ENCODE results near the gene EIF2S2.
"Not testable (repeated sequence)": the region's sequence is repeated elsewhere in the genome, so short reads cannot be mapped to it uniquely, and the experiment has no call there.

EIF2S2 gene

DNA sequence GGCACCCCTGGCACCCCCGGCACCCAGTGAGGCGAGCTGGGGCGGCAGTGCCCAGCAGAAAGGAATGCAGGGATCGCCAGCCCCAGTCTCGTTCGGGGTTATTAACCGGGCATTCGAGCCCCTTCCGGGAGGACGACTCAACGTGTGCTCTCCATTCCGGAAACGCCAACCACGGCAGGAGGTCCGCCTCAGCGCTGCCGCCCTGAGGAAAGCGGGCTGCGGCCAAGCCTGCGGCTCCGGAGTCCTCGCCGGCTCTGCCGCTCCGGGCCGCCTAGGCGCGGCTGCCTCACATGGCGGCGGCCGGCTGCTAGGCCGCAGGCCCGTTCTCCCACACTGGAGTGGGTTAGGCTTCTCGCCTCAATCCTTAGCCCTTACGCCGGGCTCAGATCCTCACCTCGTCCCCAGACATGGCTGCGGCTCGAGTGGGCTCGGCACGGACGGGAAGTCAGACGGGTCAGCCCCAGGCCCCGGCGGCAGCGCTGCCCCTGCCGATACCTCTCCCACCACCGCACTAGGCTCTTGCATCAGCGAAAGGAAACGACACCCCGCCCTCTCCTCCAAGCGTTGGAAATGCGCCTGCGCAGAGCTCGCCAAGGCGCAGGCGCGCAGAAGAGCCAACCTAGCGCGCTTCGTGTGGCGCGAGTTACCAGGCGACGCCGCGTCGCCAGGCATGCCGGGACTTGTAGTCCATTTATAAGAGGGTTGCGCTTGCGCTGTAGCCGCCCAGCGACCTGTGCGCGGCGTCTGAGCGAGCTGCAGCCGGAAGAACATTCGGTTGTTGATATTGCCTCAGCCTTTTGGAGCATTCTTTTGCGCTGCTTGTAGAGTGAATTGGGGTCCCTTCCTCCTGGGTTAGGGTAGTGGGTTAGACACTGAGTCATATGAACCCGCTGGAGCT is at the start of gene EIF2S2:
TSS of gene EIF2S2 (minus strand) at position 542 of the 898 bp plus-strand sequence. CDS start at position 409, 133 bp downstream.
- Mint-ChIP-seq H3K27me3 (no peaks in the 10 kb centered on the region), H3K27ac (peak within 1 kb of the TSS; percentile 95), H3K4me1 (peaks cover 29% of the 10 kb centered on the region), H3K4me3 (peak within 1 kb of the TSS; percentile 96), H3K36me3 (peaks cover 10% of the 10 kb centered on the region), H3K9me3 (no peaks in the 10 kb centered on the region)
- ATAC-seq (ENCODE audit: low read depth) (peak; percentile 88), DNase-seq (ENCODE audit: low spot score in 2 of 2) (peak; percentile 85 to 91)

DNA sequence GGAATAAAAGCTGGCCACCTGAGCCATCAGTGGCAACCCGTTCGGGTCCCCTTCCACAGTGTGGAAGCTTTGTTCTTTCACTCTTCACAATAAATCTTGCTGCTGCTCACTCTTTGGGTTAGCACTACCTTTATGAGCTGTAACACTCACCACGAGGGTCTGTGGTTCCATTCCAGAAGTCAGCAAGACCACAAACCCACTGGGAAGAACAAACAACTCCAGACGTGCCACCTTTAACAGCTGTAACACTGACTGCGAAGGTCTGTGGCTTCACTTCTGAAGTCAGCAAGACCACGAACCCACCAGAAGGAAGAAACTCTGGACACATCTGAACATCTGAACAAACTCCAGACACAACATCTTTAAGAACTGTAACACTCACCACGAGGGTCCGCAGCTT is 45.7 kb upstream of the EIF2S2 start:
- not testable (repeated sequence) for H3K27me3 Mint-ChIP-seq; ATAC-seq (ENCODE audit: low read depth); H3K27ac Mint-ChIP-seq; H3K4me3 Mint-ChIP-seq; H3K4me1 Mint-ChIP-seq; H3K9me3 Mint-ChIP-seq; H3K36me3 Mint-ChIP-seq; DNase-seq (ENCODE audit: low spot score in 2 of 2)

DNA sequence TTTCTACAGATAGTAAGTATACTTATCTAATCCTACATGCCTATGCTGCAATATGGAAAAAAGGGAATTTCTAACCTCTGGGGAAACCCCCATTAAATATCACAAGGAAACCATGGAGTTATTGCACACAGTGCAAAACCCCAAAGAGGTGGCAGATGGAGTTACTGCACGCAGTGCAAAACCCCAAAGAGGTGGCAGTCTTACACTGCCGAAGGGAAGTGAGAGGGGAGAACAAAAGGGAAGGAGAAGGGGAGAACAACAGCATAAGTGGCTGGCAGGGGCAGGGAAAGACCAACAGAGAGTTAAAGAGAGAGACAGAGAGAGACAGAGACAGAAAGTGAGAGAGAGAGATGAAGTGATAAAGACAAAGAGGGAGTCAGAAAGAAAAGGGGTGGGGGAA is 43.8 kb upstream of the EIF2S2 start:
- H3K27ac Mint-ChIP-seq: no peak overlapping the region
- no peaks in the 10 kb centered on the region for H3K36me3 Mint-ChIP-seq
- no peak overlapping the region for H3K4me3 Mint-ChIP-seq
- H3K27me3 Mint-ChIP-seq: peaks cover 7% of the 10 kb centered on the region
- H3K9me3 Mint-ChIP-seq: no peaks in the 10 kb centered on the region
- ATAC-seq (ENCODE audit: low read depth): no peak
- no peaks in the 10 kb centered on the region for H3K4me1 Mint-ChIP-seq
- no peak for DNase-seq (ENCODE audit: low spot score in 2 of 2)

- not testable (repeated sequence) for H3K9me3 Mint-ChIP-seq; H3K27ac Mint-ChIP-seq; H3K36me3 Mint-ChIP-seq; DNase-seq (ENCODE audit: low spot score in 2 of 2); ATAC-seq (ENCODE audit: low read depth); H3K4me3 Mint-ChIP-seq; H3K27me3 Mint-ChIP-seq; H3K4me1 Mint-ChIP-seq
Observed at GRCh38 chr20:34153169-34153568, 41.1 kb upstream of the EIF2S2 start.

DNA sequence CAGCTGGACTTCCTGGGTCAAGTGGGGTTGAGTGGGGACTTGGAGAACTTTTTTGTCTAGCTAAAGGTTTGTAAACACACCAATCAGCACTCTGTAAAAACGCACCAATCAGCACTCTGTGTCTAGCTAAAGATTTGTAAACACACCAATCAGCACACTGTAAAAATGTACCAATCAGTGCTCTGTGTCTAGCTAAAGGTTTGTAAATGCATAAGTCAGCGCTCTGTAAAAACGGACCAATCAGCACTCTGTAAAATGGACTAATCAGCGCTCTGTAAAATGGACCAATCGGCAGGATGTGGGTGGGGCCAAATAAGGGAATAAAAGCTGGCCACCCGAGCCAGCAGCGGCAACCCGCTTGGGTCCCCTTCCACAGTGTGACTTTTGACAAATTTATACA is 40.0 kb upstream of the EIF2S2 start:
- H3K27ac Mint-ChIP-seq; ATAC-seq (ENCODE audit: low read depth); H3K4me1 Mint-ChIP-seq; DNase-seq (ENCODE audit: low spot score in 2 of 2); H3K4me3 Mint-ChIP-seq; H3K9me3 Mint-ChIP-seq; H3K27me3 Mint-ChIP-seq; H3K36me3 Mint-ChIP-seq: not testable (repeated sequence)

GRCh38 chr20:34150306-34151000 is 38.4 kb upstream of the EIF2S2 start:
- ATAC-seq (ENCODE audit: low read depth) (no peak), DNase-seq (ENCODE audit: low spot score in 2 of 2) (no peak)
- Mint-ChIP-seq H3K27me3 (peaks cover 7% of the 10 kb centered on the region), H3K9me3 (no peaks in the 10 kb centered on the region), H3K27ac (no peak overlapping the region), H3K4me1 (no peaks in the 10 kb centered on the region), H3K4me3 (no peak overlapping the region), H3K36me3 (no peaks in the 10 kb centered on the region)

- Mint-ChIP-seq H3K27me3 (peaks cover 7% of the 10 kb centered on the region), H3K27ac (no peak overlapping the region)
Observed at GRCh38 chr20:34145280-34145819, 33.3 kb upstream of the EIF2S2 start.

DNA sequence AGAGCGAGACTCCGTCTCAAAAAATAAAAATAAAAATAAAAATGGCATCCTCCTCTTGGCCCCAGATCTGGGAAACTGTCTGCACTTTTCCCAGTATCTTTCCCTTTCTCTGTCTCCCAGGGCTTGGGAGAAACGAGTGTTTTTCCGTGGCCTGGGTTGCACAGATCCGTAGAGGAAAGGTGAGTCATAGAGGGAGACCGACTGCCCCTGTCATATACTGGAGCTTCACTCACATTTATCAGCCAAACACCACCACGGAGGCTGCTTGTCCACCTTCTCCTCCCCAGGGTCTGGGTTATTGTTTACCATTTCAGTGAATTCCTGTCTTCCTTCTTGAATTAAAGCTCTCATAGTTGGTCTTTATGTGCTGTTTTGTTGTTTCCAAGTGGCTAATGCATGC is 31.9 kb upstream of the EIF2S2 start:
- no peak for ATAC-seq (ENCODE audit: low read depth)
- no peaks in the 10 kb centered on the region for H3K36me3 Mint-ChIP-seq
- H3K4me1 Mint-ChIP-seq: no peaks in the 10 kb centered on the region
- H3K9me3 Mint-ChIP-seq: no peaks in the 10 kb centered on the region
- H3K27ac Mint-ChIP-seq: no peak overlapping the region
- H3K4me3 Mint-ChIP-seq: no peak overlapping the region
- no peak for DNase-seq (ENCODE audit: low spot score in 2 of 2)
- peaks cover 9% of the 10 kb centered on the region for H3K27me3 Mint-ChIP-seq

More at GRCh38 chr20:34145280-34145819, 33.3 kb upstream of the EIF2S2 start:
- Mint-ChIP-seq H3K4me1 (no peaks in the 10 kb centered on the region), H3K9me3 (no peaks in the 10 kb centered on the region), H3K4me3 (no peak overlapping the region), H3K36me3 (no peaks in the 10 kb centered on the region)
- no peak for DNase-seq (ENCODE audit: low spot score in 2 of 2)
- ATAC-seq (ENCODE audit: low read depth): no peak

- no peak overlapping the region for H3K27ac Mint-ChIP-seq
- no peak overlapping the region for H3K4me3 Mint-ChIP-seq
Observed at GRCh38 chr20:34142121-34142520, 30.1 kb upstream of the EIF2S2 start.

DNA sequence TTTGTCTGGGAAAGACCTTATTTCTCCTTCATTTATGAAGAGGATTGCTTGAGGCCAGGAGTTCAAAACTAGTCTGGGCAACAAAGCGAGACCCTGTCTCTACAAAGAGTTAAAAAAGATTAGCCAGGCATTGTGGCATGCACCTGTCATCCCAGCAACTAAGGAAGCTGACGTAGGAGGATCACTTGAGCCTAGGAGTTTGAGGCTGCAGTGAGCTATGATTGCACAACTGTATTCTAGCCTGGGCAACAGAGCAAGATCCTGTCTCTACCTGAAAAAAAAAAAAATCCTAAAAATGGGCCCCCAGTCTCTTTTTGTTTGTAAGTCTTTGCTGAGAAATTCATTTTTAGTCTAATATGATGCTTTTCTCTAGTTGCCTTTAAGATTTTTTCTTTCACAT is 29.2 kb upstream of the EIF2S2 start:
- H3K27me3 Mint-ChIP-seq: peaks cover 9% of the 10 kb centered on the region

More at GRCh38 chr20:34142121-34142520, 30.1 kb upstream of the EIF2S2 start:
- no peak for DNase-seq (ENCODE audit: low spot score in 2 of 2)
- no peaks in the 10 kb centered on the region for H3K4me1 Mint-ChIP-seq
- no peaks in the 10 kb centered on the region for H3K36me3 Mint-ChIP-seq
- peaks cover 9% of the 10 kb centered on the region for H3K27me3 Mint-ChIP-seq
- H3K9me3 Mint-ChIP-seq: no peaks in the 10 kb centered on the region
- ATAC-seq (ENCODE audit: low read depth): no peak

GRCh38 chr20:34135525-34136275 is 23.7 kb upstream of the EIF2S2 start:
- H3K27ac Mint-ChIP-seq; H3K4me3 Mint-ChIP-seq; DNase-seq (ENCODE audit: low spot score in 2 of 2); H3K36me3 Mint-ChIP-seq; ATAC-seq (ENCODE audit: low read depth); H3K4me1 Mint-ChIP-seq; H3K27me3 Mint-ChIP-seq; H3K9me3 Mint-ChIP-seq: not testable (repeated sequence)

More for the DNA sequence above, 29.2 kb upstream of the EIF2S2 start:
- ATAC-seq (ENCODE audit: low read depth) (no peak), DNase-seq (ENCODE audit: low spot score in 2 of 2) (no peak)
- Mint-ChIP-seq H3K36me3 (no peaks in the 10 kb centered on the region), H3K4me1 (no peaks in the 10 kb centered on the region), H3K4me3 (no peak overlapping the region), H3K9me3 (no peaks in the 10 kb centered on the region), H3K27ac (no peak overlapping the region)

- H3K4me3 Mint-ChIP-seq; ATAC-seq (ENCODE audit: low read depth); H3K27ac Mint-ChIP-seq; H3K9me3 Mint-ChIP-seq; H3K4me1 Mint-ChIP-seq; DNase-seq (ENCODE audit: low spot score in 2 of 2); H3K36me3 Mint-ChIP-seq; H3K27me3 Mint-ChIP-seq: not testable (repeated sequence)
Observed at GRCh38 chr20:34133365-34133860, 21.4 kb upstream of the EIF2S2 start.

DNA sequence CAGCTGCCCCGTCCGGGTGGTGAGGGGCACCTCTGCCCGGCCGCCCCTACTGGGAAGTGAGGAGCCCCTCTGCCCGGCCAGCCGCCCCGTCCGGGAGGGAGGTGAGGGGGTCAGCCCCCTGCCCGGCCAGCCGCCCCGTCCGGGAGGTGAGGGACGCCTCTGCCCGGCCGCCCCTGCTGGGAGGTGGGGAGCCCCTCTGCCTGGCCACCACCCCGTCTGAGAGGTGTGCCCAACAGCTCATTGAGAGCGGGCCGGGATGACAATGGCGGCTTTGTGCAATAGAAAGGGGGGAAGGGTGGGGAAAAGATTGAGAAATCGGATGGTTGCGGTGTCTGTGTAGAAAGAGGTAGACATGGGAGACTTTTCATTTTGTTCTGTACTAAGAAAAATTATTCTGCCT is 20.9 kb upstream of the EIF2S2 start:
- H3K4me1 Mint-ChIP-seq; H3K9me3 Mint-ChIP-seq; H3K27ac Mint-ChIP-seq; H3K4me3 Mint-ChIP-seq; H3K36me3 Mint-ChIP-seq; H3K27me3 Mint-ChIP-seq; ATAC-seq (ENCODE audit: low read depth); DNase-seq (ENCODE audit: low spot score in 2 of 2): not testable (repeated sequence)
